HepG2 (cell line): Measurements from ENCODE around the gene PRSS22. TPM values are rescaled to one million over a fixed set of nuclear protein-coding genes. Genes with fewer than 3 reads are reported as not detected.

Experiments
- ARNT2 ChIP-seq: sonication (generic); formaldehyde crosslinking; IDR thresholded peaks from 2 replicates; pipeline ENCODE4 v1.8.0; 2022; ENCODE audit warnings: mild to moderate bottlenecking, low read depth, missing genetic modification reagents, moderate library complexity
- ATAD3A ChIP-seq: sonication (generic); formaldehyde crosslinking; IDR thresholded peaks from 2 replicates; pipeline ENCODE4 v1.4.0; 2020; ENCODE audit warnings: missing genetic modification reagents
- BHLHE40 ChIP-seq: IDR thresholded peaks from 2 replicates; pipeline ENCODE4 v1.6.1; 2011; ENCODE audit warnings: low read length, improper control_type of control experiment
- CENPT ChIP-seq: sonication (generic); formaldehyde crosslinking; IDR thresholded peaks from 2 replicates; pipeline ENCODE4 v1.8.0; 2022; ENCODE audit warnings: low read depth, mild to moderate bottlenecking, moderate library complexity, missing genetic modification reagents
- EED ChIP-seq: sonication (generic); formaldehyde crosslinking; IDR thresholded peaks from 2 replicates; pipeline ENCODE4 v1.5.0; 2020; ENCODE audit warnings: mild to moderate bottlenecking, missing genetic modification reagents
- ELF4 ChIP-seq: sonication (generic); formaldehyde crosslinking; IDR thresholded peaks from 2 replicates; pipeline ENCODE4 v1.5.0; 2020; ENCODE audit warnings: missing genetic modification reagents, mild to moderate bottlenecking, moderate library complexity, borderline replicate concordance
- FLYWCH1 ChIP-seq: sonication (generic); formaldehyde crosslinking; IDR thresholded peaks from 2 replicates; pipeline ENCODE4 v1.8.1; 2023; ENCODE audit warnings: mild to moderate bottlenecking, missing genetic modification reagents
- FOSL2 ChIP-seq: sonication (generic); formaldehyde crosslinking; IDR thresholded peaks from 2 replicates; pipeline ENCODE4 v1.4.0; 2020; ENCODE audit warnings: missing genetic modification reagents
- HES4 ChIP-seq: sonication (generic); formaldehyde crosslinking; IDR thresholded peaks from 2 replicates; pipeline ENCODE4 v1.9.0; 2021; ENCODE audit warnings: mild to moderate bottlenecking, missing genetic modification reagents, borderline replicate concordance
- HNRNPL ChIP-seq: fragments of 200-400 bp; formaldehyde crosslinking; IDR thresholded peaks from 2 replicates; pipeline ENCODE4 v1.6.1; 2017; ENCODE audit warnings: mild to moderate bottlenecking, low read depth, low read length
- JUND ChIP-seq: sonication (generic); formaldehyde crosslinking; IDR thresholded peaks from 2 replicates; pipeline ENCODE4 v1.8.0; 2022; ENCODE audit warnings: mild to moderate bottlenecking, missing genetic modification reagents
- NFE2L1 ChIP-seq: sonication (generic); formaldehyde crosslinking; IDR thresholded peaks from 2 replicates; pipeline ENCODE4 v1.4.0; 2020; ENCODE audit warnings: missing genetic modification reagents, mild to moderate bottlenecking, borderline replicate concordance
- NFE2L2 ChIP-seq: fragments of 150-350 bp; IDR thresholded peaks from 2 replicates; pipeline ENCODE4 v1.6.1; 2014; ENCODE audit warnings: low read length
- NFIC ChIP-seq: IDR thresholded peaks from 2 replicates; pipeline ENCODE4 v1.6.1; 2012; ENCODE audit warnings: mild to moderate bottlenecking, low read length, inconsistent platforms
- NR1H2 ChIP-seq: sonication (generic); formaldehyde crosslinking; IDR thresholded peaks from 2 replicates; pipeline ENCODE4 v1.8.1; 2022; ENCODE audit warnings: low read depth, missing genetic modification reagents, borderline replicate concordance
- PHF21A ChIP-seq: sonication (generic); formaldehyde crosslinking; IDR thresholded peaks from 2 replicates; pipeline ENCODE4 v1.5.0; 2020; ENCODE audit warnings: mild to moderate bottlenecking, missing genetic modification reagents
- PITX1 ChIP-seq: sonication (generic); formaldehyde crosslinking; IDR thresholded peaks from 2 replicates; pipeline ENCODE4 v1.5.1; 2020; ENCODE audit warnings: mild to moderate bottlenecking, missing genetic modification reagents
- RFXANK ChIP-seq: IDR thresholded peaks from 2 replicates; pipeline ENCODE4 v1.6.1; 2016
- SETDB1 ChIP-seq: sonication (generic); formaldehyde crosslinking; IDR thresholded peaks from 2 replicates; pipeline ENCODE4 v1.5.1; 2020; ENCODE audit warnings: missing genetic modification reagents, mild to moderate bottlenecking, borderline replicate concordance
- SMC3 ChIP-seq: IDR thresholded peaks from 2 replicates; pipeline ENCODE4 v1.6.1; 2011; ENCODE audit warnings: low read length, improper control_type of control experiment
- ZBTB1 ChIP-seq: sonication (generic); formaldehyde crosslinking; IDR thresholded peaks from 2 replicates; pipeline ENCODE4 v1.4.0; 2020; ENCODE audit warnings: missing genetic modification reagents, borderline replicate concordance
- ZBTB39 ChIP-seq: sonication (generic); formaldehyde crosslinking; IDR thresholded peaks from 2 replicates; pipeline ENCODE4 v1.5.0; 2020; ENCODE audit warnings: missing genetic modification reagents
- ZNF20 ChIP-seq: sonication (generic); formaldehyde crosslinking; IDR thresholded peaks from 2 replicates; pipeline ENCODE4 v1.4.0; 2020; ENCODE audit warnings: mild to moderate bottlenecking, moderate library complexity, missing genetic modification reagents
- ZNF205 ChIP-seq: IDR thresholded peaks from 2 replicates; pipeline ENCODE4 v1.6.1; 2018; ENCODE audit warnings: missing biosample characterization, missing genetic modification reagents
- ZNF317 ChIP-seq: sonication (generic); formaldehyde crosslinking; IDR thresholded peaks from 2 replicates; pipeline ENCODE4 v1.5.0; 2020; ENCODE audit warnings: mild to moderate bottlenecking, missing genetic modification reagents
- ZNF552 ChIP-seq: sonication (generic); formaldehyde crosslinking; IDR thresholded peaks from 2 replicates; pipeline ENCODE4 v1.9.0; 2022; ENCODE audit warnings: missing genetic modification reagents, mild to moderate bottlenecking, borderline replicate concordance
- ZNF605 ChIP-seq: sonication (generic); formaldehyde crosslinking; IDR thresholded peaks from 2 replicates; pipeline ENCODE4 v1.8.0; 2022; ENCODE audit warnings: mild to moderate bottlenecking, missing genetic modification reagents
- ZNF879 ChIP-seq: sonication (generic); formaldehyde crosslinking; IDR thresholded peaks from 2 replicates; pipeline ENCODE4 v1.8.1; 2023; ENCODE audit warnings: missing genetic modification reagents
- ZSCAN12 ChIP-seq: sonication (generic); formaldehyde crosslinking; IDR thresholded peaks from 2 replicates; pipeline ENCODE4 v1.9.0; 2021; ENCODE audit warnings: mild to moderate bottlenecking, missing genetic modification reagents
- polyA plus RNA-seq, 8 experiments: library from polyadenylated mRNA; depleted of rRNA in 3 of 8; stranded (reverse) in 7 of 8; unstranded in 1 of 8; fragments of >200 nt; fragmentation: Illumina TruSeq in 4 of 8; extraction: Trizol in 4 of 8; gene quantifications; 2 replicates each; pipeline versions ENCODE4 v1.2.1 to v1.2.3, GENCODE V29; 2011 to 2016; ENCODE audit warnings: low read depth in 4 of 8, missing spikeins in 1 of 8, mixed read lengths in 1 of 8; ENCODE audit not compliant: insufficient read depth in 1 of 8
- total RNA-seq, 5 experiments: library from RNA; depleted of rRNA; stranded (reverse); fragments of >200 nt; fragmentation: Illumina TruSeq; extraction: Trizol; gene quantifications; 2 replicates each; pipeline ENCODE4 v1.2.3, GENCODE V29; 2016; ENCODE audit warnings: low read depth in 1 of 5
- TF ChIP-seq, protein P1 (sequence below): sonication (generic); formaldehyde crosslinking; IDR thresholded peaks from 2 replicates; pipeline ENCODE4 v1.4.0; 2020; ENCODE audit warnings: missing genetic modification reagents

PRSS22 gene
- total and polyA plus RNA-seq, 2 of the 13 experiments (the other 11 are each of a cell fraction or from before 2014, with no cell fraction given): 0.24 to 0.32 TPM

- TF ChIP-seq HES4 (peak; percentile 75; the same call in 1 of the 2 replicates), ZNF20 (CRISPR knock-in tag) (no peak), ZSCAN12 (CRISPR knock-in tag) (no peak), NFIC (no peak), ARNT2 (0 out of 2 replicates have a peak, but pooled peaks have one; percentile 59), RFXANK (no peak), NFE2L1 (no peak), BHLHE40 (no peak), ZNF552 (CRISPR knock-in tag) (no peak), HNRNPL (0 out of 2 replicates have a peak, but pooled peaks have one; percentile 52), CENPT (CRISPR knock-in tag) (no peak), NFE2L2 (no peak), ZNF605 (CRISPR knock-in tag) (no peak; the same call in 1 of the 2 replicates), ATAD3A (no peak), ZNF317 (CRISPR knock-in tag) (no peak), SMC3 (peak; percentile 36; the same call in 1 of the 2 replicates), FOSL2 (CRISPR knock-in tag) (peak; percentile 25; the same call in 1 of the 2 replicates), ZBTB39 (CRISPR knock-in tag) (no peak), PITX1 (CRISPR knock-in tag) (no peak; the same call in 1 of the 2 replicates), ZBTB1 (CRISPR knock-in tag) (no peak), ZNF205 (CRISPR knock-in tag) (peak; percentile 78), FLYWCH1 (no peak), EED (CRISPR knock-in tag) (no peak), ZNF879 (CRISPR knock-in tag) (0 out of 2 replicates have a peak, but pooled peaks have one; percentile 16), SETDB1 (CRISPR knock-in tag) (no peak), NR1H2 (CRISPR knock-in tag) (no peak), JUND (CRISPR knock-in tag) (no peak), PHF21A (CRISPR knock-in tag) (peak; percentile 51; the same call in 1 of the 2 replicates), ELF4 (CRISPR knock-in tag) (no peak)
- TF ChIP-seq, protein P1, sequence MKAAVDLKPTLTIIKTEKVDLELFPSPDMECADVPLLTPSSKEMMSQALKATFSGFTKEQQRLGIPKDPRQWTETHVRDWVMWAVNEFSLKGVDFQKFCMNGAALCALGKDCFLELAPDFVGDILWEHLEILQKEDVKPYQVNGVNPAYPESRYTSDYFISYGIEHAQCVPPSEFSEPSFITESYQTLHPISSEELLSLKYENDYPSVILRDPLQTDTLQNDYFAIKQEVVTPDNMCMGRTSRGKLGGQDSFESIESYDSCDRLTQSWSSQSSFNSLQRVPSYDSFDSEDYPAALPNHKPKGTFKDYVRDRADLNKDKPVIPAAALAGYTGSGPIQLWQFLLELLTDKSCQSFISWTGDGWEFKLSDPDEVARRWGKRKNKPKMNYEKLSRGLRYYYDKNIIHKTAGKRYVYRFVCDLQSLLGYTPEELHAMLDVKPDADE: 0 out of 2 replicates have a peak, but pooled peaks have one; percentile 4
Measured at GRCh38 chr16:2904100-2904921, 46.3 kb upstream of the PRSS22 start (continued).
